Activated CD8-positive, alpha-beta T cell treated with anti-CD3 and anti-CD28 coated beads, Interleukin-2, amount 10 ng/mL, durations not matched to agents 7 days and 5 days (primary cell): Measurements from ENCODE around the gene GNLY. TPM values are rescaled to one million over a fixed set of nuclear protein-coding genes. Genes with fewer than 3 reads are reported as not detected.
A peak's percentile ranks its signal among the peaks of the same experiment; 100 is the strongest.

Source experiments
- ATAC-seq: fragments of 150-1000 bp; cut with Tn5 transposase; one replicate; pipeline ENCODE4 v1.10.0; 2021; ENCODE audit warnings: moderate library complexity
- CTCF ChIA-PET: fragments of 350-600 bp; sonication (Branson Sonifier 250); formaldehyde crosslinking; loops from one replicate; lab custom pipeline; 2021; ENCODE audit warnings: antibody characterized with exemption; lab: Charles Lee
- POLR2A ChIA-PET: fragments of 350-600 bp; sonication (Branson Sonifier 250); formaldehyde crosslinking; loops from one replicate; lab custom pipeline; 2021; ENCODE audit warnings: antibody characterized with exemption; lab: Charles Lee
- DNase-seq: peaks from one replicate; pipeline ENCODE4 v3.0.0-alpha.2; 2020
- H3K27ac Mint-ChIP-seq: one replicate; pipeline ENCODE4 v1.8.0; 2021; ENCODE audit warnings: mild to moderate bottlenecking, mixed read lengths
- H3K27me3 Mint-ChIP-seq: one replicate; pipeline ENCODE4 v1.8.0; 2021; ENCODE audit warnings: low read depth, mixed read lengths
- H3K36me3 Mint-ChIP-seq: one replicate; pipeline ENCODE4 v1.8.0; 2021; ENCODE audit warnings: low read depth, mixed read lengths
- H3K4me1 Mint-ChIP-seq: one replicate; pipeline ENCODE4 v1.8.0; 2021; ENCODE audit warnings: low read depth, mixed read lengths
- H3K4me3 Mint-ChIP-seq: one replicate; pipeline ENCODE4 v1.8.0; 2021; ENCODE audit warnings: mild to moderate bottlenecking, mixed read lengths
- H3K9me3 Mint-ChIP-seq: one replicate; pipeline ENCODE4 v1.8.0; 2022; ENCODE audit warnings: mixed read lengths; ENCODE audit not compliant: insufficient read depth
- total RNA-seq, 2 experiments: library from RNA; stranded (reverse); gene quantifications; one replicate each; pipeline ENCODE4 v1.2.3, GENCODE V29; 2021

The GNLY gene
- total RNA-seq, 2 experiments from 2014 or later = 136 to 143 TPM

GRCh38 chr2:85675866-85676548 is 18.2 kb upstream of the GNLY start:
- ATAC-seq = no peak
- peaks cover 2% of the 10 kb centered on the region for H3K36me3 Mint-ChIP-seq
- H3K27ac Mint-ChIP-seq = no peak overlapping the region
- H3K9me3 Mint-ChIP-seq = no peaks in the 10 kb centered on the region
- peaks cover 12% of the 10 kb centered on the region for H3K27me3 Mint-ChIP-seq
- peaks cover 22% of the 10 kb centered on the region for H3K4me1 Mint-ChIP-seq
- CTCF ChIA-PET = interaction anchor here (0.9 to 2.0 kb wide), 7 partner anchors 9 to 54 kb away, joined by 3 to 13 read pairs (median 3); no protein-coding TSS in a partner anchor
- no peak overlapping the region for H3K4me3 Mint-ChIP-seq
- POLR2A ChIA-PET = no interaction called here
- no peak for DNase-seq

GRCh38 chr2:85678377-85678776 is 15.8 kb upstream of the GNLY start:
- peak overlapping the region; percentile 32 for H3K27ac Mint-ChIP-seq
- peaks cover 26% of the 10 kb centered on the region for H3K4me1 Mint-ChIP-seq
- peaks cover 2% of the 10 kb centered on the region for H3K36me3 Mint-ChIP-seq
- ChIA-PET POLR2A (no interaction called here), CTCF (interaction anchor here (0.7 to 10.0 kb wide), 16 partner anchors 19 to 324 kb away, joined by 3 to 161 read pairs (median 4); partner anchors contain the start of genes ELMOD3 and RETSAT)
- H3K27me3 Mint-ChIP-seq = peaks cover 7% of the 10 kb centered on the region
- ATAC-seq (no peak), DNase-seq (no peak)
- no peaks in the 10 kb centered on the region for H3K9me3 Mint-ChIP-seq
- no peak overlapping the region for H3K4me3 Mint-ChIP-seq

- Mint-ChIP-seq H3K27me3 (peaks cover 3% of the 10 kb centered on the region), H3K4me3 (no peak overlapping the region), H3K4me1 (peaks cover 26% of the 10 kb centered on the region), H3K36me3 (peaks cover 2% of the 10 kb centered on the region), H3K27ac (no peak overlapping the region), H3K9me3 (no peaks in the 10 kb centered on the region)
- ChIA-PET CTCF (interaction anchor here (0.7 to 10.0 kb wide), 25 partner anchors 13 to 325 kb away, joined by 3 to 161 read pairs (median 4); partner anchors contain the start of genes ATOH8, ELMOD3 and RETSAT), POLR2A (interaction anchor here (1.6 kb wide), 1 partner anchor 28 kb away, joined by 4 read pairs; no protein-coding TSS in a partner anchor)
- DNase-seq (peak; percentile 84), ATAC-seq (peak; percentile 91)
Measured at GRCh38 chr2:85678794-85679672, 15.1 kb upstream of the GNLY start.

- H3K27ac Mint-ChIP-seq = peak overlapping the region; percentile 75
- DNase-seq (no peak), ATAC-seq (no peak)
- H3K4me3 Mint-ChIP-seq = peak overlapping the region; percentile 64
- POLR2A ChIA-PET = interaction anchor here (0.6 to 1.6 kb wide), 3 partner anchors 22 to 354 kb away, joined by 3 to 5 read pairs (median 4); no protein-coding TSS in a partner anchor
- peaks cover 26% of the 10 kb centered on the region for H3K4me1 Mint-ChIP-seq
- CTCF ChIA-PET = interaction anchor here (0.7 to 10.0 kb wide), 16 partner anchors 11 to 133 kb away, joined by 3 to 161 read pairs (median 6); no protein-coding TSS in a partner anchor
- no peaks in the 10 kb centered on the region for H3K9me3 Mint-ChIP-seq
- peaks cover 2% of the 10 kb centered on the region for H3K36me3 Mint-ChIP-seq
- H3K27me3 Mint-ChIP-seq = peaks cover 3% of the 10 kb centered on the region
Measured at GRCh38 chr2:85680707-85681371, 13.3 kb upstream of the GNLY start.

GRCh38 chr2:85681372-85681763 is 12.8 kb upstream of the GNLY start:
- Mint-ChIP-seq H3K9me3 (no peaks in the 10 kb centered on the region), H3K27me3 (peaks cover 3% of the 10 kb centered on the region), H3K36me3 (peaks cover 2% of the 10 kb centered on the region), H3K4me3 (peak overlapping the region; percentile 64), H3K4me1 (peaks cover 26% of the 10 kb centered on the region), H3K27ac (peak overlapping the region; percentile 75)
- ChIA-PET CTCF (interaction anchor here (1.8 to 10.0 kb wide), 5 partner anchors 16 to 133 kb away, joined by 7 to 161 read pairs (median 12); no protein-coding TSS in a partner anchor), POLR2A (interaction anchor here (0.6 to 1.1 kb wide), 3 partner anchors 13 to 354 kb away, joined by 3 to 5 read pairs (median 3); partner anchors contain the start of gene GNLY)
- DNase-seq (no peak), ATAC-seq (no peak)

- H3K27ac Mint-ChIP-seq = peak overlapping the region; percentile 75
- H3K4me1 Mint-ChIP-seq = peaks cover 26% of the 10 kb centered on the region
- CTCF ChIA-PET = interaction anchor here (1.8 to 10.0 kb wide), 3 partner anchors 15 to 45 kb away, joined by 12 to 161 read pairs (median 17); no protein-coding TSS in a partner anchor
- ATAC-seq = no peak
- peak overlapping the region; percentile 64 for H3K4me3 Mint-ChIP-seq
- no peaks in the 10 kb centered on the region for H3K9me3 Mint-ChIP-seq
- DNase-seq = no peak
- peaks cover 2% of the 10 kb centered on the region for H3K36me3 Mint-ChIP-seq
- POLR2A ChIA-PET = interaction anchor here (0.6 to 1.1 kb wide), 3 partner anchors 12 to 353 kb away, joined by 3 to 5 read pairs (median 3); partner anchors contain the start of gene GNLY
- peaks cover 5% of the 10 kb centered on the region for H3K27me3 Mint-ChIP-seq
Measured at GRCh38 chr2:85681776-85682175, 12.4 kb upstream of the GNLY start.

GRCh38 chr2:85682378-85682777 is 11.8 kb upstream of the GNLY start:
- DNase-seq (no peak), ATAC-seq (no peak)
- Mint-ChIP-seq H3K9me3 (no peaks in the 10 kb centered on the region), H3K36me3 (peaks cover 2% of the 10 kb centered on the region), H3K27me3 (peaks cover 9% of the 10 kb centered on the region), H3K4me3 (no peak overlapping the region), H3K27ac (no peak overlapping the region), H3K4me1 (peaks cover 26% of the 10 kb centered on the region)
- ChIA-PET CTCF (interaction anchor here (10.0 kb wide), 1 partner anchor 24 kb away, joined by 161 read pairs; no protein-coding TSS in a partner anchor), POLR2A (interaction anchor here (0.7 kb wide), 1 partner anchor 9 kb away, joined by 4 read pairs; no protein-coding TSS in a partner anchor)

GRCh38 chr2:85684380-85684779 is 9.8 kb upstream of the GNLY start:
- H3K36me3 Mint-ChIP-seq = peaks cover 2% of the 10 kb centered on the region
- H3K27ac Mint-ChIP-seq = no peak overlapping the region
- ChIA-PET CTCF (interaction anchor here (1.1 to 10.0 kb wide), 6 partner anchors 9 to 143 kb away, joined by 3 to 161 read pairs (median 4); no protein-coding TSS in a partner anchor), POLR2A (no interaction called here)
- H3K4me3 Mint-ChIP-seq = no peak overlapping the region
- no peaks in the 10 kb centered on the region for H3K9me3 Mint-ChIP-seq
- peaks cover 21% of the 10 kb centered on the region for H3K4me1 Mint-ChIP-seq
- peaks cover 9% of the 10 kb centered on the region for H3K27me3 Mint-ChIP-seq
- no peak for DNase-seq
- peak; percentile 19 for ATAC-seq

GRCh38 chr2:85684806-85685205 is 9.4 kb upstream of the GNLY start:
- DNase-seq = no peak
- Mint-ChIP-seq H3K27me3 (peaks cover 9% of the 10 kb centered on the region), H3K4me3 (no peak overlapping the region), H3K9me3 (no peaks in the 10 kb centered on the region), H3K36me3 (peaks cover 2% of the 10 kb centered on the region), H3K27ac (no peak overlapping the region), H3K4me1 (peaks cover 21% of the 10 kb centered on the region)
- POLR2A ChIA-PET = interaction anchor here (0.9 kb wide), 1 partner anchor 14 kb away, joined by 4 read pairs; no protein-coding TSS in a partner anchor
- CTCF ChIA-PET = interaction anchor here (0.6 to 10.0 kb wide), 6 partner anchors 8 to 530 kb away, joined by 3 to 161 read pairs (median 3); no protein-coding TSS in a partner anchor
- ATAC-seq = peak; percentile 13

GRCh38 chr2:85690932-85691331 is 3.2 kb upstream of the GNLY start:
- ChIA-PET CTCF (interaction anchor here (0.9 to 9.8 kb wide), 3 partner anchors 10 to 54 kb away, joined by 4 to 102 read pairs (median 5); no protein-coding TSS in a partner anchor), POLR2A (interaction anchor here (0.5 kb wide), 1 partner anchor 13 kb away, joined by 3 read pairs; no protein-coding TSS in a partner anchor)
- no peaks in the 10 kb centered on the region for H3K36me3 Mint-ChIP-seq
- no peak overlapping the region for H3K4me3 Mint-ChIP-seq
- peaks cover 9% of the 10 kb centered on the region for H3K27me3 Mint-ChIP-seq
- no peak overlapping the region for H3K27ac Mint-ChIP-seq
- H3K4me1 Mint-ChIP-seq = peaks cover 27% of the 10 kb centered on the region
- no peaks in the 10 kb centered on the region for H3K9me3 Mint-ChIP-seq
- DNase-seq (no peak), ATAC-seq (no peak)
